Transverse colon (tissue), 3 donors: ENCODE data around the gene HERC4.

Source experiments
- EP300 ChIP-seq: sonication (generic); formaldehyde crosslinking; IDR thresholded peaks from one replicate; pipeline ENCODE4 v1.6.1; 2017; ENCODE audit warnings: antibody characterized with exemption, low read depth
- TF ChIP-seq, protein P1 (sequence below), 5 experiments: fragments of 200-600 bp in 3 of 5; fragments of 450-650 bp in 2 of 5; sonication (generic) in 3 of 5; IDR thresholded peaks; 1 replicate in 2 of 5; 2 replicates in 3 of 5; pipeline ENCODE4 v1.5.1; 2016 to 2017; ENCODE audit warnings: antibody characterized with exemption in 5 of 5, inconsistent platforms in 3 of 5, mild to moderate bottlenecking in 2 of 5, moderate library complexity in 1 of 5

DNA sequence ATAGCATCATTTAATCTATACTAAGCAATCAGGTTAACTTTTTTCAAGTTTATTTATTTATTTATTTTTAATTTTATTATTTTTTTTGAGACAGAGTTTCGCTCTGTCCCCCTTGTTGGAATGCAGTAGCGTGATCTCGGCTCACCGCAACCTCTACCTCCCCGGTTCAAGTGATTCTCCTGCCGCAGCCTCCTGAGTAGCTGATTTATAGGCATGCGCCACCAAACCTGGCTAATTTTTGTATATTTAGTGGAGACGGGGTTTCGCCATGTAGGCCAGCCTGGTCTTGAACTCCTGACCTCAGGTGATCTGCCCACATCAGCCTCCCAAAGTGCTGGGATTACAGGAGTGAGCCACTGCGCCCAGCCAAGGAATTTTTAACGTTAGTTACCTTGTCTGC, 33.6 kb upstream of the HERC4 start:
- TF ChIP-seq, protein P1, sequence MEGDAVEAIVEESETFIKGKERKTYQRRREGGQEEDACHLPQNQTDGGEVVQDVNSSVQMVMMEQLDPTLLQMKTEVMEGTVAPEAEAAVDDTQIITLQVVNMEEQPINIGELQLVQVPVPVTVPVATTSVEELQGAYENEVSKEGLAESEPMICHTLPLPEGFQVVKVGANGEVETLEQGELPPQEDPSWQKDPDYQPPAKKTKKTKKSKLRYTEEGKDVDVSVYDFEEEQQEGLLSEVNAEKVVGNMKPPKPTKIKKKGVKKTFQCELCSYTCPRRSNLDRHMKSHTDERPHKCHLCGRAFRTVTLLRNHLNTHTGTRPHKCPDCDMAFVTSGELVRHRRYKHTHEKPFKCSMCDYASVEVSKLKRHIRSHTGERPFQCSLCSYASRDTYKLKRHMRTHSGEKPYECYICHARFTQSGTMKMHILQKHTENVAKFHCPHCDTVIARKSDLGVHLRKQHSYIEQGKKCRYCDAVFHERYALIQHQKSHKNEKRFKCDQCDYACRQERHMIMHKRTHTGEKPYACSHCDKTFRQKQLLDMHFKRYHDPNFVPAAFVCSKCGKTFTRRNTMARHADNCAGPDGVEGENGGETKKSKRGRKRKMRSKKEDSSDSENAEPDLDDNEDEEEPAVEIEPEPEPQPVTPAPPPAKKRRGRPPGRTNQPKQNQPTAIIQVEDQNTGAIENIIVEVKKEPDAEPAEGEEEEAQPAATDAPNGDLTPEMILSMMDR (IDR thresholded peaks at IDR 0.05), result no peak
- TF ChIP-seq EP300, result no peak
